B cell (primary cell): ENCODE results near the gene ZBTB12. TPM values are rescaled to one million over a fixed set of nuclear protein-coding genes. Genes with fewer than 3 reads are reported as not detected.

ENCODE experiments used
- ATAC-seq: fragments of 200-7000 bp; cut with Tn5 transposase; one replicate; pipeline ENCODE4 v1.10.0; 2021; ENCODE audit warnings: low read depth, mild to moderate bottlenecking, moderate number of reproducible peaks, moderate library complexity
- CTCF ChIA-PET: fragments of 350-600 bp; sonication (Branson Sonifier 250); formaldehyde crosslinking; loops from one replicate; lab custom pipeline; 2021; ENCODE audit warnings: antibody characterized with exemption, inconsistent platforms; lab: Charles Lee
- POLR2A ChIA-PET: fragments of 350-600 bp; sonication (Branson Sonifier 250); formaldehyde crosslinking; loops from one replicate; lab custom pipeline; 2021; ENCODE audit warnings: antibody characterized with exemption; lab: Charles Lee
- DNase-seq: peaks from one replicate; pipeline ENCODE4 v3.0.0; 2013
- H2AFZ ChIP-seq: 2 replicates; pipeline ENCODE4 v1.6.1; 2012; ENCODE audit warnings: mild to moderate bottlenecking, low read depth, low read length; ENCODE audit not compliant: insufficient read depth, poor library complexity, severe bottlenecking
- H3K27ac ChIP-seq, 2 donors: 1 replicate in 1 of 2; 2 replicates in 1 of 2; pipeline ENCODE4 v1.5.1; 2012 to 2013; ENCODE audit warnings: low read length in 2 of 2, mild to moderate bottlenecking in 2 of 2, moderate library complexity in 1 of 2
- H3K27me3 ChIP-seq, 4 experiments: fragments of 200-600 bp in 1 of 4; sonication (generic) in 1 of 4; replicated peaks in 1 of 4; 1 replicate in 2 of 4; 2 replicates in 2 of 4; pipeline versions ENCODE4 v1.6.1 to v1.7.0; 2013 to 2016; ENCODE audit warnings: low read length in 3 of 4, mild to moderate bottlenecking in 2 of 4, mixed read lengths in 1 of 4, moderate library complexity in 1 of 4; ENCODE audit not compliant: insufficient read depth in 4 of 4, control insufficient read depth in 3 of 4; ENCODE audit errors: control extremely low read depth in 1 of 4
- H3K36me3 ChIP-seq, 2 experiments: replicated peaks in 1 of 2; 1 replicate in 1 of 2; 2 replicates in 1 of 2; pipeline versions ENCODE4 v1.6.1 to v1.7.1; 2013; ENCODE audit warnings: low read length in 1 of 2; ENCODE audit not compliant: insufficient read depth in 2 of 2, control insufficient read depth in 1 of 2; ENCODE audit errors: control extremely low read depth in 1 of 2, extremely low read depth in 1 of 2
- H3K4me1 ChIP-seq, 2 donors: fragments of 200-600 bp in 1 of 2; sonication (generic) in 1 of 2; 1 replicate in 1 of 2; 2 replicates in 1 of 2; pipeline versions ENCODE4 v1.5.1 to v1.6.1; 2013 to 2017; ENCODE audit warnings: low read length in 2 of 2; ENCODE audit not compliant: control insufficient read depth in 2 of 2, insufficient read depth in 2 of 2
- H3K4me2 ChIP-seq: replicated peaks from 2 replicates; pipeline ENCODE3; 2012; ENCODE audit warnings: mild to moderate bottlenecking, low read depth, low read length; ENCODE audit not compliant: poor library complexity, severe bottlenecking
- H3K4me3 ChIP-seq, 5 experiments: fragments of 200-600 bp in 1 of 5; sonication (generic) in 1 of 5; 1 replicate in 3 of 5; 2 replicates in 2 of 5; pipeline versions ENCODE4 v1.5.1 to v1.7.0; 2011 to 2016; ENCODE audit warnings: low read length in 4 of 5, mild to moderate bottlenecking in 4 of 5, low read depth in 2 of 5, control low read depth in 1 of 5, moderate library complexity in 1 of 5; ENCODE audit not compliant: insufficient read depth in 1 of 5; ENCODE audit errors: control extremely low read depth in 1 of 5, extremely low read depth in 1 of 5
- H3K79me2 ChIP-seq: fragments of 200-600 bp; sonication (generic); one replicate; pipeline ENCODE4 v1.6.0; 2016; ENCODE audit warnings: low read length; ENCODE audit not compliant: control insufficient read depth, insufficient read depth
- H3K9ac ChIP-seq: fragments of 200-600 bp; sonication (generic); 2 replicates; pipeline ENCODE4 v1.6.1; 2017; ENCODE audit warnings: mild to moderate bottlenecking, low read length, moderate library complexity
- H3K9me3 ChIP-seq, 3 donors: one replicate each; pipeline versions ENCODE4 v1.6.1 to v1.7.1; 2013; ENCODE audit warnings: low read length in 2 of 3; ENCODE audit not compliant: control insufficient read depth in 2 of 3, insufficient read depth in 1 of 3; ENCODE audit errors: control extremely low read depth in 1 of 3
- H4K20me1 ChIP-seq: 2 replicates; pipeline ENCODE4 v1.6.0; 2012; ENCODE audit warnings: mild to moderate bottlenecking, low read length; ENCODE audit not compliant: insufficient read depth, control insufficient read depth, poor library complexity, severe bottlenecking
- H3K27ac Mint-ChIP-seq: one replicate; pipeline ENCODE4 v1.8.0; 2021; ENCODE audit warnings: mixed read lengths
- H3K27me3 Mint-ChIP-seq: one replicate; pipeline ENCODE4 v1.8.0; 2021; ENCODE audit warnings: mixed read lengths
- H3K4me1 Mint-ChIP-seq: one replicate; pipeline ENCODE4 v1.8.0; 2021; ENCODE audit warnings: mixed read lengths
- H3K4me3 Mint-ChIP-seq: one replicate; pipeline ENCODE4 v1.8.0; 2021; ENCODE audit warnings: mixed read lengths
- H3K9me3 Mint-ChIP-seq: one replicate; pipeline ENCODE4 v1.8.0; 2022; ENCODE audit warnings: mixed read lengths; ENCODE audit not compliant: insufficient read depth
- EZH2 ChIP-seq: IDR thresholded peaks from 2 replicates; pipeline ENCODE4 v1.6.1; 2012; ENCODE audit warnings: borderline replicate concordance, low read depth, mild to moderate bottlenecking, moderate library complexity, low read length; ENCODE audit not compliant: insufficient read depth, poor library complexity, severe bottlenecking
- WGBS: methylation state at CpG from one replicate; pipeline ENCODE4 v1.1.5; 2013; ENCODE audit warnings: missing lambda C conversion rate; ENCODE audit not compliant: insufficient coverage; 5-methylcytosine and 5-hydroxymethylcytosine counted together
- intact Hi-C: fragments of 100-400 bp; cut with micrococcal nuclease; formaldehyde crosslinking; loops from one replicate; pipeline ENCODE4 v1.10.0; 2022
- polyA plus RNA-seq: library from polyadenylated mRNA; depleted of rRNA; stranded (reverse); fragments of >200 nt; gene quantifications from 2 replicates; pipeline ENCODE4 v1.2.3, GENCODE V29; 2012
- total RNA-seq, 2 donors: library from RNA; stranded (reverse); fragments of 120-200 nt in 1 of 2; gene quantifications; 1 replicate in 1 of 2; 2 replicates in 1 of 2; pipeline versions ENCODE4 v1.2.3 to v1.2.4, GENCODE V29; 2013 to 2022
- TF ChIP-seq, protein P1 (sequence below): fragments of 200-600 bp; IDR thresholded peaks from one replicate; pipeline ENCODE4 v1.8.0; 2022; ENCODE audit warnings: antibody characterized with exemption, mild to moderate bottlenecking

The ZBTB12 gene
- total and polyA plus RNA-seq, 2 donors (not counting 1 experiment from before 2014, with no cell fraction given) = 1.4 to 8.9 TPM

DNA sequence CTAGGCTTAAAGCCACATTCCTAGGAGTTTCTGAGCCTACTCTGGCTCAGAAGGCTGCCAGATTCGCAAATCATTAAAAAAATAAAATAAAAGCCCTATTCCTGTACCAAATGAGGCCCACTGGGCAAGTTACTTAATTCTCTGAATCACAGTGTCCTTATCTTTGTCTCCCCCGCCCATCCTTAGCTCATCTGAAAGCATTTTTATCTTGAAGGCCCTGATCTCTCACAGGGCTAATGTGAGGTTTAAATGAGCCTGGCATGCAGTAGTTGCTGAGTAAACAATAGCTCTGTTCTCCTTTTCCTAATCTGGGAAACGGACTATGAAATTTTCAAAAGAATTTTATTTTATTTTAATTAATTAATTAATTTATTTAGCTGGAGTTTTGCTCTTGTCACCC is 2.1 kb upstream of the ZBTB12 start:
- H4K20me1 ChIP-seq = no peaks in the 10 kb centered on the region
- 100% methylated on average over 1 of the region's 3 CpGs for WGBS
- CTCF ChIA-PET = interaction anchor here (1.2 kb wide), 1 partner anchor 49 kb away, joined by 3 read pairs; no protein-coding TSS in a partner anchor
- H2AFZ ChIP-seq = no peak overlapping the region
- H3K4me2 ChIP-seq = no peak overlapping the region
- H3K4me3 ChIP-seq = no peak overlapping the region
- H3K27ac ChIP-seq = no peak overlapping the region
- H3K4me3 Mint-ChIP-seq = no peak overlapping the region
- H3K9ac ChIP-seq = no peak overlapping the region
- POLR2A ChIA-PET = no interaction called here
- H3K27ac Mint-ChIP-seq = no peak overlapping the region
- H3K36me3 ChIP-seq = no peaks in the 10 kb centered on the region
- H3K79me2 ChIP-seq = no peaks in the 10 kb centered on the region
- DNase-seq (no peak), ATAC-seq (no peak)
- intact Hi-C loops = no loop called here
- peaks cover 4% of the 10 kb centered on the region for H3K27me3 Mint-ChIP-seq
- no peaks in the 10 kb centered on the region for H3K27me3 ChIP-seq
- H3K9me3 ChIP-seq = no peaks in the 10 kb centered on the region
- TF ChIP-seq, protein P1, sequence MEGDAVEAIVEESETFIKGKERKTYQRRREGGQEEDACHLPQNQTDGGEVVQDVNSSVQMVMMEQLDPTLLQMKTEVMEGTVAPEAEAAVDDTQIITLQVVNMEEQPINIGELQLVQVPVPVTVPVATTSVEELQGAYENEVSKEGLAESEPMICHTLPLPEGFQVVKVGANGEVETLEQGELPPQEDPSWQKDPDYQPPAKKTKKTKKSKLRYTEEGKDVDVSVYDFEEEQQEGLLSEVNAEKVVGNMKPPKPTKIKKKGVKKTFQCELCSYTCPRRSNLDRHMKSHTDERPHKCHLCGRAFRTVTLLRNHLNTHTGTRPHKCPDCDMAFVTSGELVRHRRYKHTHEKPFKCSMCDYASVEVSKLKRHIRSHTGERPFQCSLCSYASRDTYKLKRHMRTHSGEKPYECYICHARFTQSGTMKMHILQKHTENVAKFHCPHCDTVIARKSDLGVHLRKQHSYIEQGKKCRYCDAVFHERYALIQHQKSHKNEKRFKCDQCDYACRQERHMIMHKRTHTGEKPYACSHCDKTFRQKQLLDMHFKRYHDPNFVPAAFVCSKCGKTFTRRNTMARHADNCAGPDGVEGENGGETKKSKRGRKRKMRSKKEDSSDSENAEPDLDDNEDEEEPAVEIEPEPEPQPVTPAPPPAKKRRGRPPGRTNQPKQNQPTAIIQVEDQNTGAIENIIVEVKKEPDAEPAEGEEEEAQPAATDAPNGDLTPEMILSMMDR = no peak
- no peak for TF ChIP-seq EZH2
- H3K4me1 Mint-ChIP-seq = peaks cover 21% of the 10 kb centered on the region
- H3K4me1 ChIP-seq = peaks cover 7 to 17% of the 10 kb centered on the region in 2 donors
- no peaks in the 10 kb centered on the region for H3K9me3 Mint-ChIP-seq

DNA sequence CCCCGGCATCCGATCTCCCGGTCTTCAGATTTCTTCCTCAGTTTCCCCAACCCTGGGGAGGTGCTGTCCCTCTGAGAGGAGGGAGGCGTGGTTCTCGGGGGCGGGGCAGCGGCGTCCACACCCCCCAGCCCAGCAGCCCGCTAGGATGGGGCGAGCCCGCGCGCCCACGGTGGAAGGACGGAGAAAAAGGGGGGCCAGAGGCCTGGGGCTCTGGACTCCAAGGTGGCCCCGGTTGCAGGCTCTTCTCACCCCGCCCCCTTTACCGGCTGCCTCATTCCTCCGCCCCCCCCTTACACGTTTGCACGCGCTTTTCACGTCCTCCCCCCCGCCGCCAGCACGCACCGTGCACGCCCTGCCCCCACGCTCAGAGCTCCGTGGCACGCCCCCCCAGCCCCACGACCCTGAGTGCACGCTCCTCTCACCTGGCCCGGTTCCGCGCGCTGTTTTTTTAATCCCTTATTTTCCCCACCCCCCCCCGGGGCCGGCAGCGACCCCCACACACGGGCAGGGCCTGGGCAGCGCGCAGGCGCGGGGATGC is 402 bp downstream of the ZBTB12 start:
- H2AFZ ChIP-seq = peak overlapping the region; percentile 85
- DNase-seq (peak; percentile 87), ATAC-seq (peak; percentile 45)
- no peaks in the 10 kb centered on the region for H3K36me3 ChIP-seq
- H3K27ac ChIP-seq = peak overlapping the region; percentile 44 to 76
- Mint-ChIP-seq H3K27me3 (no peaks in the 10 kb centered on the region), H3K27ac (peak overlapping the region; percentile 83), H3K4me3 (peak overlapping the region; percentile 74), H3K4me1 (peaks cover 34% of the 10 kb centered on the region), H3K9me3 (no peaks in the 10 kb centered on the region)
- CTCF ChIA-PET = interaction anchor here (1.4 kb wide), 1 partner anchor 51 kb away, joined by 6 read pairs; no protein-coding TSS in a partner anchor
- H3K4me1 ChIP-seq = peaks cover 16 to 28% of the 10 kb centered on the region in 2 donors
- no peaks in the 10 kb centered on the region for H3K9me3 ChIP-seq
- 2% methylated on average over 30 of the region's 45 CpGs for WGBS
- H3K79me2 ChIP-seq = peaks cover 4% of the 10 kb centered on the region
- no peaks in the 10 kb centered on the region for H3K27me3 ChIP-seq
- no peak for TF ChIP-seq EZH2
- TF ChIP-seq, protein P1 = no peak
- peak overlapping the region in 4 of 5 experiments; percentile 77 to 82 (median 80) for H3K4me3 ChIP-seq
- H3K4me2 ChIP-seq = peak overlapping the region; percentile 85
- POLR2A ChIA-PET = interaction anchor here (0.6 to 1.4 kb wide), 7 partner anchors 23 to 241 kb away, joined by 3 to 6 read pairs (median 4); partner anchors contain the start of genes DXO and SKIC2
- intact Hi-C loops = no loop called here
- H4K20me1 ChIP-seq = no peaks in the 10 kb centered on the region
- peak overlapping the region; percentile 74 for H3K9ac ChIP-seq
